Right lobe of liver (tissue), 4 donors: ENCODE results near the gene CDKN1A.

Experiments used
- POLR2A ChIP-seq: fragments of 450-650 bp; IDR thresholded peaks from one replicate; pipeline ENCODE4 v1.6.1; 2017; ENCODE audit warnings: antibody characterized with exemption, mild to moderate bottlenecking
- TF ChIP-seq, protein P1 (sequence below), 4 donors: fragments of 200-600 bp in 3 of 4; fragments of 450-650 bp in 1 of 4; IDR thresholded peaks; one replicate each; pipeline versions ENCODE4 v1.5.1 to v1.8.0; 2016 to 2022; ENCODE audit warnings: antibody characterized with exemption in 4 of 4, mild to moderate bottlenecking in 2 of 4
- donor health status: DM: no; HTN: no; CAD: no.
- donor health status: DM: no; HTN: no; CAD: no.
- donor health status: DM: no; HTN: yes; CAD: no.

DNA sequence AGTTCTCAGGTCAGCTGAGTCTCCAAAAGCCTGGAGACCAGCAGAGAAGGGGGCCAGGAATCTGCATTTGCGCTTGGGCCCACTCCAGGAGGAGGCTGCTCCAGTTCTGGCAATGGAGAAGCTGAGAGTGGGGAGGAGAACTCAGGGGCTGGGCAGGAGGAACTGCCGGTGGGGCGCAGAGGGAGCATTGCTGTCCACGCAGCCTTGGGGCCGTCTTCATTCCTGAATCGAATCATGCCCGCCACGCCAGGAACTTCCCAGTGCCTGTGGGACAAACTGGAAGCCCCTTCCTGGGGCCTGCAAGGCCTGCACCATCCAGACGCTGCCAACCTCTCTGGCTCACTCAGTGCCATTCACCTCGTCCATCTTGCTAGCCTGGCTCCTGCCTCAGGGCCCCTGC is 36.0 kb downstream of the CDKN1A start:
- TF ChIP-seq POLR2A: no peak
- TF ChIP-seq, protein P1, sequence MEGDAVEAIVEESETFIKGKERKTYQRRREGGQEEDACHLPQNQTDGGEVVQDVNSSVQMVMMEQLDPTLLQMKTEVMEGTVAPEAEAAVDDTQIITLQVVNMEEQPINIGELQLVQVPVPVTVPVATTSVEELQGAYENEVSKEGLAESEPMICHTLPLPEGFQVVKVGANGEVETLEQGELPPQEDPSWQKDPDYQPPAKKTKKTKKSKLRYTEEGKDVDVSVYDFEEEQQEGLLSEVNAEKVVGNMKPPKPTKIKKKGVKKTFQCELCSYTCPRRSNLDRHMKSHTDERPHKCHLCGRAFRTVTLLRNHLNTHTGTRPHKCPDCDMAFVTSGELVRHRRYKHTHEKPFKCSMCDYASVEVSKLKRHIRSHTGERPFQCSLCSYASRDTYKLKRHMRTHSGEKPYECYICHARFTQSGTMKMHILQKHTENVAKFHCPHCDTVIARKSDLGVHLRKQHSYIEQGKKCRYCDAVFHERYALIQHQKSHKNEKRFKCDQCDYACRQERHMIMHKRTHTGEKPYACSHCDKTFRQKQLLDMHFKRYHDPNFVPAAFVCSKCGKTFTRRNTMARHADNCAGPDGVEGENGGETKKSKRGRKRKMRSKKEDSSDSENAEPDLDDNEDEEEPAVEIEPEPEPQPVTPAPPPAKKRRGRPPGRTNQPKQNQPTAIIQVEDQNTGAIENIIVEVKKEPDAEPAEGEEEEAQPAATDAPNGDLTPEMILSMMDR (IDR thresholded peaks at IDR 0.05): no peak
